D341Med (cell line): ENCODE results near the gene ZNF497.
A peak's percentile ranks its signal among the peaks of the same experiment; 100 is the strongest.

Source experiments
- DNase-seq: peaks from one replicate; pipeline ENCODE4 v3.0.0; 2012; ENCODE audit warnings: low spot score

The ZNF497 gene

GRCh38 chr19:58367698-58368454 lies 5.3 kb upstream of the ZNF497 start:
- peak; percentile 18 for DNase-seq

- peak; percentile 14 for DNase-seq
Observed at GRCh38 chr19:58366585-58367430, 4.3 kb upstream of the ZNF497 start.

GRCh38 chr19:58364146-58364545 lies 1.6 kb upstream of the ZNF497 start:
- DNase-seq: no peak

GRCh38 chr19:58361900-58362271 lies 665 bp downstream of the ZNF497 start:
- DNase-seq: peak; percentile 79

DNA sequence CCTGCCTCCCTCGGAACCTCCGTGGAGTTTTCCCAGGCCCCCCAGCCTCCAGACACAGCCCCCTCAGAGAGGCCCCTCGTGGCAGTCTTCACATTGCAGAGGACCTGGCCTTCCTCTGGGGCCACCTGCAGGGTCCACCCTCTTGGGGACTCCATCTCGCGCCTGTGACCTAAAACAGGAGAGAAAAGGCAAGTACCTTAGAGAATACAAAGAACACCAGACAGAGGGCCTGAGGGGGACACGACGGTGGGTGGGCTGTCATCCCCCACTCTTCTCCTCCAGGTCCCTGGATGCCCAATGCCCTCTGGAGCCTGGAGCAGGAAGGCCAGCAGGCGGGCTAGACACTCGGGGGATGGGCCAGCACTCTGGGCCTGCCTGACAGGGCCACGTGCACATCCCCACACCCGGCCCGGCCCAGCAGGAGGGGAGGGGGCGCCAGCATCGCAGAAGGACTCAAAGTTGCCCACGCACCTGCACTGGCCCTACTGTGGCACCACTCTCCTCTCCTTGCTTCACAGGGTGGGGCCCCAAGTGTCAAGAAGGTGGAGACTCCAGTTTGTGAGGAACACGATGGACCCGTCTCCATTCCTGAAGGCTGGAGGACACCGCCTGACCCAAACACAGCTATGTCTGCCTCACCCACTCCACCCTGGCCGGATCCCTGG lies 4.9 kb downstream of the ZNF497 start:
- no peak for DNase-seq

DNA sequence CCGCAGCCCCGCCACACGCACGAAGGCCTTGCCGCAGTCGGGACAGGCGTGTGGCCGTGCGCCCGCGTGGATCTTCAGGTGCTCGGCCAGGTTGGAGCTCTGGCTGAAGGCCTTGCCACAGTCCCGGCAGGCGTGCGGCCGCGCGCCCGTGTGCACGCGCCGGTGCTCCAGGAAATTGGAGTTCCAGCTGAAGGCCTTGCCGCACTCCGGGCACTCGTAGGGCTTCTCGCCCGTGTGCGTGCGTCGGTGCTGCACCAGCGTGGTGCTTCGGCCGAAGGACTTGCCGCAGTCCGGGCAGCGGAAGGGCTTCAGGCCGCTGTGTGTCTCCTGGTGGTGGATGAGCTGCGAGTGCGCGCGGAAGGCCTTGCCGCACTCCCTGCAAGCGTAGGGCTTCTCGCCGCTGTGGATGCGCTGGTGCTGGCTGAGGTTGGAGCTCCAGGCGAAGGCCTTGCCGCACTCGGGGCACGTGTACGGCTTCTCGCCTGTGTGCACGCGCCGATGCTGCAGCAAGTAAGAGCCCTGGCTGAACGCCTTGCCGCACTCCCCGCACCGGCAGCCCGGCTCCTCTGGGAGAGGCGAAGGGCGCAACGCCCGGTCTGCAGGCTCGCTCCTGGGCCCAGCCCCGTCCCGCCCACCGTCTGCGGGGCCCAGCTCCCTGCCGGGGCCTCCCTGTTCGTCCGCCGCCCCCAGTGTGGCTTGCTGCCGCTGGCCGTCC lies 5.6 kb downstream of the ZNF497 start:
- DNase-seq: no peak

GRCh38 chr19:58355908-58356765 lies 6.4 kb downstream of the ZNF497 start:
- DNase-seq: no peak

GRCh38 chr19:58355215-58355796 lies 7.2 kb downstream of the ZNF497 start:
- DNase-seq: no peak

GRCh38 chr19:58354478-58355030 lies 8.0 kb downstream of the ZNF497 start:
- DNase-seq: no peak

DNA sequence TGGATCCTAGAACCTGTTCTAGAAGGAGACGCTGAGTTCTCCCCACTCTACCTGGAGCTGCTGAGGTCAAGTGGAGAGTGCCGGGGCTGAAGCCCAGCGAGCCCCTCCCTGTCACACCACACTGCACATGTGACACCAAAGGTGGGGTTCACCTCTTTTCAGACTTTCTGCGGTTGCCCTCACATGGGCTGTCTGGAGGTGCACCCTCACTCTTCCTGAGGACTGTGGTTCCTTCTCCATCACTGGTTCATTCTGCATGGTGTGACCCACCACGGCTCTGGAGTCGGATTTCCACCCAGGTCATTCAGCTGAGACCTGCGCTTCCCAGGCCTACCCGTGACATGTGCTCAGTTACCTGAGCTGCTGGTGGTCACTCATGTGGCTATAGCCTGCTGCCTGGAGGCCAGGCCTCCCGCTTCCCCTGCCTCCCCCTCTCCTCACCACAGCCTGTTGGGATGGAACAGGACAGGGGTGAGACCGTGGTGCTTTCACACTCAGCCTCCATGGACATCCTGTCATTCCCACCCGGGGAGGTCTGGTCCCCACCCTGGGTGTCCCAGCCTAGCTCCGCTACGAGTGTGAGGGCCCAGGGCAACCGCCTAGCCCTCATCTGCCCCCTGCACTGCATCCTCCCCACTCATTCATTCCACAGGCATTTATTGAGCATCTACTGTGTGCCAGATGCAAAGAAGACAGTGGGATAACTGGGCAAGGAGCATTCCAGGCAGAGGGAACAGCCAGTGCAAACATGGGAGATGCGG lies 8.7 kb downstream of the ZNF497 start:
- no peak for DNase-seq

DNA sequence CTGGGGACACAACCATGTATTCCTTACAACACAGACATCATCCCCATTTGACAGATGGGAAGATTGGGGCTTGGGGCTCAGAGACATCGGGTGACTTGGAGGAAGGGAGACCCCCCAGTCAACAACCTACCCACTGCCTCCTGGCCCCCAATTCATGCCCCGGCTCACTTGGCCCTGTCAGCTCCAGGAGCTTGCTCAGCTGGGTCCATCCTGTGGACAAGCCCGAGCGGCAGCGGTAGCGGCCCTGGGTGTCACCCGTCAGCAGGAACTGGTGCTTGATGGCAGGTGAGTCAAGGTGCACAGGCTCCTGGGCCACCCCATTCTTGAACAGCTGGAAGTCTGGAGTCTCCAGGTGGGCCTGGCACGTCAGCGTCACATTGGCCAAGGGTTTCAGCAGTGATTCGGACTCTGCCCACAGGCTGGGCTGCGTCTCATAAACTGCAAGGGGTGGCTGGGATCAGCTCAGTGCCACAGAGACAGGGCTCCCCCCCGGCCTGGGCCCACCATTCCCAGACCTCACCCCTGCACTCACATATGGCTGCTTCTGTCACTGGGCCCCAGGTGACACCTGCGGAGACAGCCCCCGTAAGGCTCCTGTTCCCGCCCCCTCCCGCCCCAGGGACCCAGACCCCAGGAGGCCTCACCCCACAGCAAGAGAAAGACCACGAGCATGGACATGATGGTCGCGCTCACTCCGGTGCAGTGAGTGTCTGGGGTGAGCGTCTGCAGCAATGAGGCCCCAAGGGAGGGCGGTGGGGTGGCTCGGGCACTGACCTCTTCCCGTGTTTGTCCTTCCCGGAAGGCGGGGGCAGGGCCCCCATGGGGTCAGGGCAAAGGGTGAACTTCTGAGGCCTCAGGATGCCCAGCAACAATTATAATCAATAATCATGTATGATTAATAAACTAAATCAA lies 9.5 kb downstream of the ZNF497 start, which contains the start of gene A1BG:
Gene A1BG, minus strand, starts transcription at position 733 of the 912 bp plus-strand sequence. Its CDS starts 55 bp downstream, at position 678.
- no peak for DNase-seq

DNA sequence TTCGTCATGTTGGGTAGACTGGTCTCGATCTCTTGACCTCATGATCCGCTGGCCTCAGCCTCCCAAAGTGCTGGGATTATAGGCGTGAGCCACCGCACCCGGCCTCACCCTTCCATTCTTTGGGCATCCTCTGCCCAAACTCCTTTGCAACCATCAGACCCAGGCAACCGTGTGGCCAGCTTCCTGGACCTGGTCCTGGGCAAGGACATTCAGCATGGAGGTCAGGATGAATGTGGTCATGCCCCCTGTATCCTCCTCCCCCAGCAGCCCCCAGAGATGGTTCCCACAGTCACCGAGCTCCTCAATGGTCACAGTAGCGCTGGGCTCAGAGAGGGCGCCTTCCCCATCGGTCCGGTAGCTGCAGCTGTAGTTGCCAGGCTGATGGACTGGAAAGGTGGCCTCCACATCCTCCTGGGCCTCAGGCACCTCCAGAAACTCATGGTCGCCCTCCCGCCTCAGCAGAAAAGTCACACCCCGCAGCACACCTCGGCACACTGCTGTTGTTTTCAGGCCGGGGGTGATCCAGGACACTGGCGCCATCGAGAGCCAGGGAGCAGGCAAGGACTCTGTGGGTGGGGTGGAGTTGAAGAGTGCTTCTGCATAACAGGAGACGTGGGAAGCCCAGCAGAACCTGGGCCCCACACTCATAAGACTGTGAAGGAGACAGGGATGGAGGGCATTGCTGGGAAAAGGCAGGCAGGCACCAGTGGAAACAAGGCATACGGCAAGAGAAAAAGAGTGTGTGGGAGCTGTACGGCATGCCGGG lies 10.4 kb downstream of the ZNF497 start:
- DNase-seq: no peak

- DNase-seq: no peak
Observed at GRCh38 chr19:58351558-58351878, 11.0 kb downstream of the ZNF497 start.

- no peak for DNase-seq
Observed at GRCh38 chr19:58350871-58351557, 11.5 kb downstream of the ZNF497 start.

DNA sequence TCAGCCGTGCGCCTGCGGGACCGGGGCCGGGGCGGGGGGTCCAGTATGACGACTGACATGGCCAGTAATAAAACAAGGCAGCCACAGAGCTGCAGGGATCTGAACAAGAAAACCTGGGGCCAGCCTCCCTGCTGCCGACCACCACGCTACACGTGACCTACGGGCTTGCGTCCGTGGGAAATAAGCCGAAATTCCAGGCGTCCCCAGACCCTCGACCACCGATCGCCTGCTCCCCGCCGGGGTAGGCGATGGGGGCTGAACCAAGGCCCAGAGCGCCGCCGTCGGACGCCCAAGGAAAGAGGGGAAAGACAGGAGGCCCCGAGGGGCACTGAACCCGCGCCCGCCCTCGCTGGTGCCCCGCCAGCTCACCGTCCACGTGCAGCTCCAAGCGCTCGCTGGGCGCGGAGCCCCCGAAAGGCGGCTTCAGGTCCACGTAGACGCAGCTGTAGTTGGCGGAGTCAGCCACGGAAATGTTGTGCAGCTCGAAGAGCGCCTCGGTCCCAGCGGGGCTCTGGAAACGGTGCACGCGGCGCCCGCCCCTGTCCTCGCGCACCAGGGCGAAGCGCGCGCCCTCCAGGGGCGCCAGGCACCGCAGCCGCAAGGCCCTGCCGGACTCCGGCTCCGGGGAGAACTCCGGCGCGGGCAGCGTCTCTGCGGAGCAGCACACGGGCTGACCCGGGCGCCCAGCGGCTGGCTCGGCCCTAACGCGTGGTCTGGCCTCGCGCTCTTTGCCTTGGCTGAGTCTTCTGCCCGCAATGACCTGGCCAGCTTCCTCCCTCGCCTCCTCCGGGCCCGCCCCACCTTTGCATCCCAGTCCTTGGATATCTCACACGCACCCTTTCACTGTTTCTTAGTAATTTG lies 12.3 kb downstream of the ZNF497 start:
- no peak for DNase-seq

DNA sequence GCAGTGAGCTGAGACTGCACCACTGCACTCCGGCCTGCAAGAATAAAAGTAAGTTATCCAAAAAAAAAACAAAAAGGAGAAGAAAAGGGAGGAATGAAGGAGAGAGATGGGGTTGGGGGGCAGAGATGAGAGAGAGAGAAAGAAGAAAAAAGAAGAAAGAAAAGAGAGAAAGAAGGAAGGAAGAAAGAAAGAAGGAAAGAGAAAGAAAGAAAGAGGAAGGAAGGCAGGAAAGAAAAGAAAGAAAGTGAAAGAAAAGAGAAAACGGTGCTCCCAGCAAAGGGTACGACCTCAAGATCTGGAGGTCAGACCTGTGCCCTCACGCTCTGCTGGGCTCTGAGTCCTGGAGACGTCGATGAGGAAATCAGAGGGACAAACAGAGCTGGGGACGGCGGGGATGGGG lies 13.0 kb downstream of the ZNF497 start:
- DNase-seq: no peak
